NCI-H524 treated with DMSO at 0.1 percent for 48 hours (cell line): ENCODE results near the gene TP53INP2.
"Not testable (repeated sequence)": the region's sequence is repeated elsewhere in the genome, so short reads cannot be mapped to it uniquely, and the experiment has no call there.

Experiments used
- DNase-seq: peaks from one replicate; lab custom pipeline; 2025; lab: John Stamatoyannopoulos, UW

Gene TP53INP2

GRCh38 chr20:34722560-34722959 is 18.4 kb downstream of the TP53INP2 start:
- not testable (repeated sequence) for DNase-seq

- DNase-seq, result no peak
Measured at GRCh38 chr20:34724172-34724571, 20.0 kb downstream of the TP53INP2 start.

GRCh38 chr20:34729416-34729815 is 25.3 kb downstream of the TP53INP2 start:
- no peak for DNase-seq

GRCh38 chr20:34732523-34732922 is 28.4 kb downstream of the TP53INP2 start:
- DNase-seq, result no peak

GRCh38 chr20:34736106-34736735 is 32.1 kb downstream of the TP53INP2 start:
- DNase-seq, result no peak

- no peak for DNase-seq
Measured at GRCh38 chr20:34743039-34743438, 38.9 kb downstream of the TP53INP2 start.

- no peak for DNase-seq
Measured at GRCh38 chr20:34744340-34744739, 40.2 kb downstream of the TP53INP2 start.

- DNase-seq, result no peak
Measured at GRCh38 chr20:34744847-34745246, 40.7 kb downstream of the TP53INP2 start.

- DNase-seq, result no peak
Measured at GRCh38 chr20:34746674-34747073, 42.5 kb downstream of the TP53INP2 start.

GRCh38 chr20:34747479-34747878 is 43.3 kb downstream of the TP53INP2 start:
- DNase-seq, result no peak

GRCh38 chr20:34748709-34749108 is 44.6 kb downstream of the TP53INP2 start:
- DNase-seq, result no peak

- no peak for DNase-seq
Measured at GRCh38 chr20:34750484-34750883, 46.3 kb downstream of the TP53INP2 start.

GRCh38 chr20:34751453-34751852 is 47.3 kb downstream of the TP53INP2 start:
- no peak for DNase-seq

GRCh38 chr20:34753706-34754461 is 49.7 kb downstream of the TP53INP2 start:
- DNase-seq, result no peak

GRCh38 chr20:34754611-34755010 is 50.5 kb downstream of the TP53INP2 start:
- DNase-seq, result no peak

- no peak for DNase-seq
Measured at GRCh38 chr20:34755367-34755766, 51.2 kb downstream of the TP53INP2 start.

GRCh38 chr20:34762031-34762555 is 57.9 kb downstream of the TP53INP2 start:
- no peak for DNase-seq
